HL-60 (cell line): Measurements from ENCODE around the gene CNTNAP2.
A peak's percentile ranks its signal among the peaks of the same experiment; 100 is the strongest.

Source experiments
- DNase-seq, 2 experiments: peaks; one replicate each; pipeline ENCODE4 v3.0.0-alpha.2; 2010 to 2020; ENCODE audit warnings: low read depth in 1 of 2, low spot score in 1 of 2
- H3K27ac ChIP-seq: fragments of 250-450 bp; sonication (Bioruptor Pico); replicated peaks from 2 replicates; pipeline ENCODE4 v1.5.1; 2020; ENCODE audit warnings: mild to moderate bottlenecking, moderate library complexity
- H3K27me3 ChIP-seq: fragments of 250-450 bp; sonication (Bioruptor Pico); 2 replicates; pipeline ENCODE4 v1.5.1; 2021; ENCODE audit warnings: mild to moderate bottlenecking, moderate library complexity; ENCODE audit not compliant: insufficient read depth, poor library complexity, severe bottlenecking
- H3K4me3 ChIP-seq: replicated peaks from 2 replicates; pipeline ENCODE4 v1.5.1; 2011; ENCODE audit warnings: mild to moderate bottlenecking, control low read depth, low read length; ENCODE audit not compliant: insufficient read depth
- GABPA ChIP-seq: IDR thresholded peaks from 2 replicates; pipeline ENCODE4 v1.6.1; 2012; ENCODE audit warnings: low read depth
- POLR2AphosphoS5 ChIP-seq: IDR thresholded peaks from 2 replicates; pipeline ENCODE4 v1.6.1; 2012; ENCODE audit warnings: low read depth
- SPI1 ChIP-seq: IDR thresholded peaks from 2 replicates; pipeline ENCODE4 v1.6.1; 2012; ENCODE audit warnings: low read depth, mild to moderate bottlenecking, borderline replicate concordance
- TF ChIP-seq, protein P1 (sequence below): IDR thresholded peaks from one replicate; pipeline ENCODE4 v1.5.1; 2011; ENCODE audit warnings: low read length, control low read depth, inconsistent platforms; ENCODE audit not compliant: insufficient read depth
- TF ChIP-seq, protein P2 (sequence below): IDR thresholded peaks from 2 replicates; pipeline ENCODE4 v1.6.1; 2012; ENCODE audit warnings: low read depth; ENCODE audit not compliant: insufficient replicate concordance

CNTNAP2 gene

DNA sequence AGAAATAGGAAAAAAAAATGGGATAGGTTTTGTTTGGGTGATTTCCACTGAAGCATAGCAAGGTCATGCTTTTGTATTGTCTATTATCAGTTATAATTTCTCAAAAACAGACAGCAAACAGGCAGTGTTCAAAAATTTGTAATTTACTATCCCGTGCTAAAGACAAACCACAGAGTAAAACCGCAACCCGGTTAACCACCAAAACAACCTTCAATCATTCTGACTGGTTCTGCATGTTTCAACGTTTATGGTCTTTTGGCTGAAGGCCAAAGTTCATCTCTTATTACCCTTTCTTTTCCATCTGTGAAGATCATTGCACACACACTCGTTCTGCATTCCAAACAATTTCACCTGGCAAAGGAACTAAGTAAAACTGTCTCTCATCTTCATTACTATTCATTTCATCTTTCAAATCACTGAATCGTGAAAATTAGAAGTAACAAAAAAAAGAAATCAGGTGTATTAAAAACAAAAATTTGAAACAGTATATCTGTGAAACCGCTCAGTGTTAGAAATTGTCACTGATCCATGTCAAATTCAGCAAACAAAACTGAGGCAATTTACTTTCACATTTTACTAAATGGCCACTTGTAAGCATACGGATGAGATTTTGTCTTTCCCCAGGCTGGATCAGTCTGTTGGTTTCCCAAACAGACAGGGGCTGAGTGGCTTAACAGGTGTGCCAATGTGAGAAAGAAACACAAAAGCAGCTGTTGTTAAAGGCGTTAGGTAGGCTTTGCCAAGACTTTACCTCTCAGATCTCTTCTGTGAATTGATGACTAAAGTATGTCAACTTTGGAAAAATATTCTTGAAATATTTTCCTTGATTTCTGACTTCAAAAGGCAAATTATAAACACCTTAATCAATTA lies 539.6 kb downstream of the CNTNAP2 start:
- peak overlapping the region; percentile 49 for H3K27ac ChIP-seq
- no peak overlapping the region for H3K4me3 ChIP-seq
- peak; percentile 61 to 84 for DNase-seq
- H3K27me3 ChIP-seq: no peaks in the 10 kb centered on the region
- no peak for TF ChIP-seq GABPA
- TF ChIP-seq POLR2AphosphoS5: peak; percentile 83
- TF ChIP-seq, protein P1, sequence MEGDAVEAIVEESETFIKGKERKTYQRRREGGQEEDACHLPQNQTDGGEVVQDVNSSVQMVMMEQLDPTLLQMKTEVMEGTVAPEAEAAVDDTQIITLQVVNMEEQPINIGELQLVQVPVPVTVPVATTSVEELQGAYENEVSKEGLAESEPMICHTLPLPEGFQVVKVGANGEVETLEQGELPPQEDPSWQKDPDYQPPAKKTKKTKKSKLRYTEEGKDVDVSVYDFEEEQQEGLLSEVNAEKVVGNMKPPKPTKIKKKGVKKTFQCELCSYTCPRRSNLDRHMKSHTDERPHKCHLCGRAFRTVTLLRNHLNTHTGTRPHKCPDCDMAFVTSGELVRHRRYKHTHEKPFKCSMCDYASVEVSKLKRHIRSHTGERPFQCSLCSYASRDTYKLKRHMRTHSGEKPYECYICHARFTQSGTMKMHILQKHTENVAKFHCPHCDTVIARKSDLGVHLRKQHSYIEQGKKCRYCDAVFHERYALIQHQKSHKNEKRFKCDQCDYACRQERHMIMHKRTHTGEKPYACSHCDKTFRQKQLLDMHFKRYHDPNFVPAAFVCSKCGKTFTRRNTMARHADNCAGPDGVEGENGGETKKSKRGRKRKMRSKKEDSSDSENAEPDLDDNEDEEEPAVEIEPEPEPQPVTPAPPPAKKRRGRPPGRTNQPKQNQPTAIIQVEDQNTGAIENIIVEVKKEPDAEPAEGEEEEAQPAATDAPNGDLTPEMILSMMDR: no peak
- TF ChIP-seq SPI1: no peak
- TF ChIP-seq, protein P2, sequence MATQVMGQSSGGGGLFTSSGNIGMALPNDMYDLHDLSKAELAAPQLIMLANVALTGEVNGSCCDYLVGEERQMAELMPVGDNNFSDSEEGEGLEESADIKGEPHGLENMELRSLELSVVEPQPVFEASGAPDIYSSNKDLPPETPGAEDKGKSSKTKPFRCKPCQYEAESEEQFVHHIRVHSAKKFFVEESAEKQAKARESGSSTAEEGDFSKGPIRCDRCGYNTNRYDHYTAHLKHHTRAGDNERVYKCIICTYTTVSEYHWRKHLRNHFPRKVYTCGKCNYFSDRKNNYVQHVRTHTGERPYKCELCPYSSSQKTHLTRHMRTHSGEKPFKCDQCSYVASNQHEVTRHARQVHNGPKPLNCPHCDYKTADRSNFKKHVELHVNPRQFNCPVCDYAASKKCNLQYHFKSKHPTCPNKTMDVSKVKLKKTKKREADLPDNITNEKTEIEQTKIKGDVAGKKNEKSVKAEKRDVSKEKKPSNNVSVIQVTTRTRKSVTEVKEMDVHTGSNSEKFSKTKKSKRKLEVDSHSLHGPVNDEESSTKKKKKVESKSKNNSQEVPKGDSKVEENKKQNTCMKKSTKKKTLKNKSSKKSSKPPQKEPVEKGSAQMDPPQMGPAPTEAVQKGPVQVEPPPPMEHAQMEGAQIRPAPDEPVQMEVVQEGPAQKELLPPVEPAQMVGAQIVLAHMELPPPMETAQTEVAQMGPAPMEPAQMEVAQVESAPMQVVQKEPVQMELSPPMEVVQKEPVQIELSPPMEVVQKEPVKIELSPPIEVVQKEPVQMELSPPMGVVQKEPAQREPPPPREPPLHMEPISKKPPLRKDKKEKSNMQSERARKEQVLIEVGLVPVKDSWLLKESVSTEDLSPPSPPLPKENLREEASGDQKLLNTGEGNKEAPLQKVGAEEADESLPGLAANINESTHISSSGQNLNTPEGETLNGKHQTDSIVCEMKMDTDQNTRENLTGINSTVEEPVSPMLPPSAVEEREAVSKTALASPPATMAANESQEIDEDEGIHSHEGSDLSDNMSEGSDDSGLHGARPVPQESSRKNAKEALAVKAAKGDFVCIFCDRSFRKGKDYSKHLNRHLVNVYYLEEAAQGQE: no peak

DNA sequence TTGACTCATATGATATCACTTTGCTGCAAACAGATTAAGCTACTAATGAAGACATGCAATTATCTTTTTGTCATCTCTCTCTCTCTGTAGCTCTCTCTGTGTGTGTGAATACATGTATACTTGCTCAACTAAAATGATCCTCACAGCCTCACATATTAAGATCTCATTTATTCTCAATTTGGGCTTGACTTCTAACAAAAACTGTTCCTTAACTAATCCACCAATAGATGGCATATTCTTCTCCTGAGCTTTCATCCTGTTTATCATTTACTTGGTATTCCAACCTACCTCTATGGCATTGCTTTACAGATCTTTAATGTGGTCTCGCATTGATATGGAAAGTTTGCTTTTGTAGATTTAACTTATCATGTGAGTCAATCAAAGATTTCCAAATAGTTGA lies 540.4 kb downstream of the CNTNAP2 start:
- Histone ChIP-seq H3K4me3 (no peak overlapping the region), H3K27ac (no peak overlapping the region), H3K27me3 (no peaks in the 10 kb centered on the region)
- no peak for DNase-seq
- TF ChIP-seq SPI1 (no peak), POLR2AphosphoS5 (no peak), GABPA (no peak)
- TF ChIP-seq, protein P2: no peak
- TF ChIP-seq, protein P1: no peak

DNA sequence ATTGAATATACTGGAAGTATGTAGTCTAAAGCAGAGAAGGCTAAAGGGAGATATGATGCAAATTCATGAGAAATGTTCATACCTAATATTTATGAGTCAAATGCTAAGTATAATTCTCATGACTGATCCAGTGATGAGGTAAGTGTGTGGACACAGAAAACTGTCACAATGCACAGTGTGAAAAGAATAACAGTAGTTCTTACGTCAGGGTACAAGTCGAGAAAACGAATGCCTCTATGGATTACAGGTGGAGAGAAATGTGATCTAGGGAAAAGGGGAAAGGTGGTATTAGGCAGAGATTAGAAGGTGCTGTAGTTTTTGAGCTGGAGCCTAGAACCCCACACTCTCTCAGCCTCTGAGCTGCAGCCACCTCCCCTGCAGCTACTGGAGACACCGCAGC lies 542.0 kb downstream of the CNTNAP2 start:
- H3K4me3 ChIP-seq: no peak overlapping the region
- no peak for TF ChIP-seq SPI1
- TF ChIP-seq GABPA: no peak
- TF ChIP-seq, protein P1: no peak
- TF ChIP-seq, protein P2: no peak
- TF ChIP-seq POLR2AphosphoS5: no peak
- H3K27me3 ChIP-seq: no peaks in the 10 kb centered on the region
- H3K27ac ChIP-seq: no peak overlapping the region
- no peak for DNase-seq
